Middle frontal gyrus (tissue), 1 donor: ENCODE results near the gene ZNF569.
"Not testable (repeated sequence)": the region's sequence is repeated elsewhere in the genome, so short reads cannot be mapped to it uniquely, and the experiment has no call there.

Source experiments
- DNase-seq: peaks from one replicate; pipeline ENCODE4 v3.0.0-alpha.2; 2015; ENCODE audit warnings: low spot score; ENCODE audit errors: extremely low spot score

The ZNF569 gene

DNA sequence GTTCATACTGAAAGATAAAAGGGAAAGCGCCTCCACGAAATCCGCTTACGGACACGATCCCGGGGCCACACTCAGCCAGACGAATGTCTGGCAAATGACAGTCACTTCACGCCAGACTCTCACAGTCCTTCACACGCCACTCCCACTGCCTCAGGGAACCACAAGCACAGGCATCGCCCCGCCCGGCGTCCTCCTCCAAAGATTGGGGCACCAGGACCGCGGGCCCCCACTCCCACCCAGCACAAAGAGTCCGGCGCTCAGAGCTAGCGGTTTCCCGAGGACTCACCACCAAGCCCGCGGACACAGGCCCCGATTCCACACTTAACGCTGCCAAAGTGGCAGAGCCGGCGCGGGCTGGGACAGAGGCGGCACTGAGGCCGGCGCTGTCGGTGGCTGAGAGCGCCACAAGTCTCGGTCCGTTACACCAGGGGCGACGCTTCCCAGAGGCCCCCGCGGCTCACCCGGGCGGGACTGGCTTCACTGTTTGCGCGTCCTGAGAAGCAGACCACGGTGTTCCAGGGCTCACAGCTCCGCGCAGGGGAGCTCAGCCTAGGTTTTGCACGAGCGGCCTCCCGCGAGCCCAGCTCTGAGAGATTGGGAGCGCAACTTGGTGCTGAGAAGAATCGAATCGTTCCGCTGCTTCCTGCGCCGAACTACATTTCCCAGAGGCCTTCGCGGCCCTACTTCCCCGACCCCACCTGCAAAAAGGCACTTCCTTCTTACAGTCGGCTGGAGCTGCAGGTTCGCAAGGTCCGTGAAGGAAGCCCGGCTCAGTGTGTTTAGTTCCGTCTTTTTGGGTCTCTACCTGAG lies at the start of gene ZNF569:
Gene ZNF569, minus strand, starts transcription at position 647 of the 810 bp plus-strand sequence. CDS start 22,523 bp downstream, outside the sequence.
- DNase-seq, result peak; percentile 77

DNA sequence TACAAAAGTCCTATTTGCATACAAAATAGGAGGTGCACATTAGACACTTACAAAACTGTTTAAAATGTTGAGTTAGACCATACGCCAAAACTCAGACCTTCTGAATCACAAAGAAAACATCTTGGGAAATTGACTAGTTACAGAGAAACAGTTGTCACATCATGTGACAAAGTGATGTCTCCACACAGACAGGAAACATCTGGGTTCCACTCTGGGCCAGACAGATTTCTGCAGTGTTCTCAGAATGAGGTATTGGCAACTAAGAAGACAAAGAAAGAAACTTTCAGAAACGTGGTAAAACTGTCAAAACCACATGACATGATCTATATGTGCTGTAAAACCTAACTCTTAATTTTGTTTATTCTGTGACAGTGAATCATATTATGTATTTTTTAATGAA lies 46.2 kb upstream of the ZNF569 start:
- no peak for DNase-seq

DNA sequence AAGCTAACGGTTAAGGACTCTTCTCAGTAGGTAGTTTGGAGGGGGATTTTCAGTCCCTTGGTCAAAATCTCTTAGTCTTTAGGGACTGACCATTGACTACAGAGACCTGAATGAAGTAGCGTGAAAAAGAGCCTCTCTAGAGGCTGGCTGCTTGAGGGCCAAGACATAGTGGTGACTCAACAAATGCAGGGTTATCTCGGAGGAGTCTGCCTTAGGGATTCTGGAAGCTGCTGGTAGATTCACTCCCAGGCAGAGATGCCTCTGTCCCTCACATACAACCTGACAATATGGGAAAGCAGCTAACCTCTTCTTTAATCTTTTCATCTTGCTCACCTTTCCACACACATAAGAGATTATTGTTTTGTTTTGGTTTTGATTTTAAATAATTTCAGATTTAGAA lies 44.6 kb upstream of the ZNF569 start:
- no peak for DNase-seq

DNA sequence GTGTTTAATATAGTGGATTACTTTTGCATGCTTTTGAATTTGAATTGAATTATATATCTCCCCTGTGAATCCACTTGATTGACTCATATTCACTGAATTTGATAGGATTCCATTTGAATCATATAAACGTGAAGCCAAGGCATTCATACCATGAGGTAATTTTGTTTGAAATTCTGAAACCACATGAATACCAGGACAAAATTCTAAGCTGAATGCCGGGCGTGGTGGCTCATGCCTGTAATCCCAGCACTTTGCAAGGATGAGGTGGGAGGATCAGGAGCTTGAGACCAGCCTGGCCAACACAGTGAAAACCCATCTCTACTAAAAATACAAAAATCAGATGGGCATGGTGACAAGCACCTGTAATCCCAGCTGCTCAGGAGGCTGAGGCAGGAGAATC lies 43.9 kb upstream of the ZNF569 start:
- DNase-seq, result no peak

DNA sequence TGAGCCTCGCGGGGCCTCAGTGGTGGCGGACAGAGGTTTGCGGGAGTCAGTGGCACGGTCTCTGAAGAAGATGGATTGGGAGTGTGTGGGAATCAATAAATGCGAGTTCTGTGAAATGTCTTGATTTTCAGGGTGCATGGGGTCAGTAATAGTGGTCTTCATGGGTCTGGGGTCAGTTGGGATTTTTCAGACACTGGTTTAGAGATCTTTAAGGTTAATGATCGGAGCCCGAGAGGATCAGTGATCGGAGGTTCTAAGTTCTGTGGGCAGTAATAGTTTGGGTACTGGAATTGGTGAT lies 39.9 kb upstream of the ZNF569 start:
- DNase-seq, result no peak

DNA sequence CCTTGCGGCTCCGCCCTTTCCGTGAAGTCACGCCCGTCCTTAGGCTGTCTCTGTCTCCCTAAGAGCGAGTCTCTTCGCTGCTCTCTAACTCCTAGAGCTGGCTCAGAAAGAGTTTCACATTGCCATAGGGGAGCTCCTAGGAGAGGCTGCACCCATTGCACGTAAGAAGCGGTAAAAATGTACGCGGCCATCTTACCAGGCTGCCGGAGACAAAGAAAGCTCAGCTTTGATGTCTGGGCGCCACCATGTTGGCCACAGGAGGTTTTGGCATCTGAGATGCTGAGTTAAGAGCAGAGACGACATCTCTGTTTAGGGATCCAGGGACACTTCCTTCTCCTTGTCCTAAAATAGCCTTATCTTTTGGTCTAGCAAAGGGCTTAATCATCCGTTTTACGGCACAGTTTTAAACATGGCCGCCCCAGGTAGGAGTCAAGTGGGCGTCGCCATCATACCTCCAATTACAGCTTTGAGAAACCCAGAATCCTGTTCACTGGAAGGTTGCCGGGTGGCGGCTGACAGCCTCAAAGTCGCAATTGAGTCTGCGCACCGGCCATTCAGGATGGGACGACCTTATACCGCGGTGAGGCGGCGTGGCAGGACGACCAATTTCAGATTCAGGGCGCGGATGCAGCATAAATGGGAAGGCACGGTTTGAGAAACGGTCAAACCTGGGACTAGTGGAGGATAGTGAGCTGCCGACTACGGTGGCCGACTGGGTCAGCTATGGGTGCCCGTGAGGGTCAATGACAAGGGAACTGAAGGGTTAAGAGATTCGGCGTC lies 39.3 kb upstream of the ZNF569 start, which contains the start of gene ZNF793:
Gene ZNF793, plus strand, starts transcription at position 553 of the 780 bp plus-strand sequence. CDS start 16,501 bp downstream, outside the sequence.
- DNase-seq, result peak; percentile 81

DNA sequence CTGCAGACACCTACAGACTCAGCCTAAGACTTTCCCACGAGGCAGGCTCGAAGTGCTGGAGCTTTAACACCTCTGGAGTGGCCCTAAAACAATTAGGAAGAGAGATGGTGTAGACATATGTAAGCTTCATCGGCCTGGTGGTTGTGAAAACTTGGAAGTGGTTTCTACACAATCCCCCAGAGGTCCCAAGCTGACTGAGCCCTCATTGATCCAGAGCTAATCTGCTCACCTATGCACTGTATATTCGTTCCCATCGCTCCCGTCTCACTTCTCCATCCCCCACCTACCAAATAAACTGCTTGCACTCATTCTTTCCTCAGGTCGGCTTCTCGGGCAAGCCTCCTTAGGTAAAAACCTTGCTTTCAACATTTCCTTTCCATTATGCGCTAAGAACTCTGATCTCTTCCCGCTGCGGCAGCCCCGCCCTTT lies 38.7 kb upstream of the ZNF569 start:
- no peak for DNase-seq

DNA sequence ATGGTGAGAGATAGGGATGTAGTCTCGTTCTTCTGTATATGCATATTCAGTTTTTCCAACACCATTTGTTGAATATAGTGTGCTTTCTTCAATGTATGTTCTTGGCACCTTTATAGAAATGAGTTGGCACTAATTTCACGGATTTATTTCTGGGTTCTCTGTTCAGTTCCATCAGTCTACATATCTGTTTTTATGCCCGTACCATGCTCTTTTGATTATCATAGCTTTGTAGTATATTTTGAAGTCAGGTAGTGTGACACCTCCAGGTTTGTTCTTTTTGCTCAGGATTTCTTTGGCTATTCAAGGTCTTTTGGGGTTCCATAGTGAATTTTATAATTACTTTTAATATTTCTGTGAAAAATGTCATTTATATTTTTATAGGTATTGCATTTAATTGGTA lies 25.0 kb upstream of the ZNF569 start:
- no peak for DNase-seq

DNA sequence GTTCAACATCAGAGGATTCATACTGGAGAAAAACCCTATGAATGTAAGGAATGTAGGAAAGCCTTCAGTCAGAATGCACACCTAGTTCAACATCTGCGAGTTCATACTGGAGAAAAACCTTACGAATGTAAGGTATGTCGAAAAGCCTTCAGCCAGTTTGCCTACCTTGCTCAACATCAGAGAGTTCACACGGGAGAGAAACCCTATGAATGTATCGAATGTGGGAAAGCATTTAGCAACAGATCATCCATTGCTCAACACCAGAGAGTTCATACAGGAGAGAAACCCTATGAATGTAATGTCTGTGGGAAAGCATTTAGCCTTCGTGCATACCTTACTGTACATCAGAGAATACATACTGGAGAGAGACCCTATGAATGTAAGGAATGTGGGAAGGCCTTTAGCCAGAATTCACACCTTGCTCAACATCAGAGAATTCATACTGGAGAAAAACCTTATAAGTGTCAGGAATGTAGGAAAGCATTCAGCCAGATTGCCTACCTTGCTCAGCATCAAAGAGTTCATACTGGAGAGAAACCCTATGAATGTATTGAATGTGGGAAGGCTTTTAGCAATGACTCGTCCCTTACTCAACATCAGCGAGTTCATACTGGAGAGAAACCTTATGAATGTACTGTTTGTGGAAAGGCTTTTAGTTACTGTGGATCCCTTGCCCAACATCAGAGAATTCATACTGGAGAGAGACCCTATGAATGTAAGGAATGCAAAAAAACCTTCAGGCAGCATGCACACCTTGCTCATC lies 17.3 kb upstream of the ZNF569 start:
- DNase-seq, result no peak

DNA sequence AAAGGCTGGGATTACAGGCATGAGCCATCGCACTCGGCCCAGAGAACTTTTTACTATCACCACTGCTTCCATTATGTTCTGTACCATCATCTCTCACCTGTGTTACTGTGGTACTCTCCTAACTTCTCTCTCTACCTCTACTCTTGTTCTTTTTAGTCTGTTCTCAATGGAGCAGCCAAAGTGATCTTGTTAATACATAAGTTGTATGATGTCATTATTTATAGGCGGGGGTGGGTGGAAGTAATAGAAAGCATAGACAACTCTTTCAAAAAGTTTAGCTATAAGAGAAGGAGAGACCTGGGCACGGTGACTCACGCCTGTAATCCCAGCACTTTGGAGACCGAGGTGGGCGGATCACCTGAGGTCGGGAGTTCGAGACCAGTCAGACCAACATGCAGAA lies 4.9 kb upstream of the ZNF569 start:
- no peak for DNase-seq

DNA sequence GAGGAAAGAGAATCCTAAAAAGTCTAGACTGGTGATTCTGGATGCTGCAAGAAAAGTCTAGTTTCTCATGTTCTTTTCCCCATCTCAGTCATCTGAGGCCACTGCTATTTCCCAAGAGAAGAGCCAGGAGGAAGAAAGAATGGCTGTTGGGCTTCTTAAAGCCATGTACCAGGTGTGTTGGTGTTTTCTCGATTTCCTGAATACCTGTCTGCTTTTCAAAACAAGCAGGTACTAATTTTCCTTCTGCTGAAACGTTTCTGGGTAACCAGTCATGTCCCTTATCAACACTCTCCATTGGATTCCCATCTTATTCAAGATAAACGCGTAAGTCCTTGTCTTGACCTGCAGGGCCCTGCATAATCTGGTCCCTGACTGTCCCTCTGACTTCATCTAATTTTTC lies 3.0 kb upstream of the ZNF569 start:
- no peak for DNase-seq

DNA sequence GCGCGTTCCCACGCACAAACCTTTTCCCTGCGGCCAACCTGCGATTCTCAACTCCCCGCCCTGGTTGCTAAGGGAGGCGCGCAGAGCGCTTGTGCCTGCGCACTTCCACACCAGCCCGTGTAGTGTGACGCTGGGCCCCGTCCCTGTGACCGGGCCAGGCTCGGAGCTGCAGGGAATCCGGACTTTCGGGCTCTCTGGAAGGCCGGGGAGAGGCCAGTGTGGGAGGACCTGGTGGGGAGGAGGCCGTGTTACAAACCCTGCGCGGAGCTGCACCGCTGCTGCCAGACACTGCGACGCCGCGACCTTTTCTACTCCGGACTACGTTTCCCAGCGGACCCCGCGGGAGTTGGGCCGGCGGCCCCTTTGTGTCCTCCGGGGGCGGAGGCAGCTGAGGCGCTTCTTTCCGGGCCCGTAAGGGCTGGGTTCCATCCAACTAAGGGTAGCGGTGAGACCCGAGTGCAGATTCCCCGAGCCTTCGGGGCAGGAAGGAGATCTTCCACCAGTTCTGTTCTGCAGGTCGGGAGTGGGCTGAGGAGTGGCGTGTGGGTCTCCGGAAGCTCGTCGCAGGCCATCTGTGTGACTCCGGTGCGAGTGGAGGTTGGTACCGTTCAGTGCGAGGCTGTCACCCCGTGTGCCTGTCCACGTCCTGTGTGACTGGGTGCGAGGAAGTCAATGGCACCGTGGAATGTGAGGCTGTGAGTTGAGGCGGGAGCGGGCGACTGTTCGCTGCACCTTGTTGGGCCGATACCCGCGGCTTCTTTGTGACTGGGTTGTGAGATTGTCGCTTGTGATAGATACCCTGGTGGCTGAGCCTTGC lies 1.9 kb upstream of the ZNF569 start, which contains the start of gene ZNF570:
Gene ZNF570, plus strand, starts transcription at position 396 of the 817 bp plus-strand sequence. CDS start 999 bp downstream, outside the sequence.
- DNase-seq, result peak; percentile 84

DNA sequence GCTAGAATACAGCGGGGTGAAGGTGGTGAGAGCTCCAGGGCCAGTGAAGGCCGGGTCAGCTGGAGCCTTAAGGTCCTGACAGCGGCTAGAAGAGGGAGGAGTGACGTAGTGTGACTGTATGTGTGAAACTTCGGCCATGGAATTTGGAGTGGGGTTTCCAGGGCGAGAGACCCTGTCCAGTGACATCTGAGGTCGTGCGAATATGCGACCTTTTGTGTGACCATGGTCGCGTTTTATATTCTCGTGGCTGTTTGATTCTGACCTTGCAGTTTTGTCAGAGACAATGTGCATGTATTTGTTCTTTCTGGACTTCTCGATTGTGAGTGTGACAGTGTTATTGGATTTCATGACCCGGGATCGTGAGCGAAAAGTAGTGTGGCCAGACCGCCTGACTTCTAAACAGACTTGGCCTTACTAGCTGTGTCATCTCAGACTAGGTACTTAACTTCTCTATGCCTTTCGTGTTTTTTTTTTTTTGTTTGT lies 405 bp upstream of the ZNF569 start:
- DNase-seq, result no peak

DNA sequence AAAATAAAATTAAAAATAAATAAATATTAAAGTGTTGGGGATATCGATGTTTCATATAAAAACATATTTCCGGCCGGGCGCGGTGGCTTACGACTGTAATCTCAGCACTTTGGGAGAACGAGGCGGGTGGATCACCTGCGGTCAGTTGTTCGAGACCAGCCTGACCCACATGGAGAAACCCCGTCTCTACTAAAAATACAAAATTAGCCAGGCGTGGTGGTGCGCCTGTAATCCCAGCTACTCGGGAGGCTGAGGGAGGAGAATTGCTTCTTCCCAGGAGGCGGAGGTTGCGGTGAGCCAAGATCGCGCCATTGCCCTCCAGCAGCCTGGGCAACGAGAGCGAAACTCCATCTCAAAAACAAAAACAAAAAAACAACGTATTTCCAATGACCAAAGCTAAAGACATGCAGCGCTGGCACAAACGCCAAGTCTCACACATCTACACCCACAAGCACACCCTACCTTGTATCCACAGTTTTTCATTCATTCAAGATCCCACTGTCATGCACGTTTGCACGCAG lies 907 bp downstream of the ZNF569 start:
- DNase-seq, result no peak

DNA sequence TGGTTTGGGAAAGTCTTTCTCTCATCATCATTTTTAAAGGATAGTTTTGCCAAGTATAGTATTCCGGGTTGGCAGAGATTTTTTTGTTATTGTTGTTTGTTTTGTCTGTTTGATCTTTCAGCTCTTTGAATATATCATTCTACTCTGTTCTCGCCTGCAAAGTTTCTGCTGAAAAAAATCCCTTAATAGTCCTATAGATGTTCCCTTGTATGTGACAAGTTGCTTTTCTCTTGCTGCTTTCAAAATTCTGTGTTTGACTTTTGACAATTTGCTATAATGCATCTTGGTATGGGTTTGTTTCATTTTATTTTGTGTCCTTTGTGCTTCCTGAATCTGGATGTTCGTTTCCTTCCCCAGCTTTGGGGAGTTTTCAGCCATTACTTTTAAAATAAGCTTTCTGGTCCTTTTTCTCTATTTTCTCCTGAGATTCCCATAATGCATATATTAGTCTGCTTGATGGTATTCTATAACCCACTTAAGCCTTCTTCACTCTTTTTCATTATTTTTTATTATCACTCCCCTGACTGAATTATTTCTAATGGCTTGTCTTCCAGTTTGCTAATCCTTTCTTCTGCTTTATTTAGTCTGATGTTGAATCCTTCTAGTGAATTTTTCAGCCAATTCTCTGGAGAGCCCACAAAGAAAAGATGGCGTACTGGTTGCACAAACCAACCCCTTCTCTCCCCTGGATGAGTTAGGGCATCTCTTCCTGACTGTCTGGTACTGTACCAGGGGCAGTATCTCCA lies 14.6 kb downstream of the ZNF569 start:
- no peak for DNase-seq

DNA sequence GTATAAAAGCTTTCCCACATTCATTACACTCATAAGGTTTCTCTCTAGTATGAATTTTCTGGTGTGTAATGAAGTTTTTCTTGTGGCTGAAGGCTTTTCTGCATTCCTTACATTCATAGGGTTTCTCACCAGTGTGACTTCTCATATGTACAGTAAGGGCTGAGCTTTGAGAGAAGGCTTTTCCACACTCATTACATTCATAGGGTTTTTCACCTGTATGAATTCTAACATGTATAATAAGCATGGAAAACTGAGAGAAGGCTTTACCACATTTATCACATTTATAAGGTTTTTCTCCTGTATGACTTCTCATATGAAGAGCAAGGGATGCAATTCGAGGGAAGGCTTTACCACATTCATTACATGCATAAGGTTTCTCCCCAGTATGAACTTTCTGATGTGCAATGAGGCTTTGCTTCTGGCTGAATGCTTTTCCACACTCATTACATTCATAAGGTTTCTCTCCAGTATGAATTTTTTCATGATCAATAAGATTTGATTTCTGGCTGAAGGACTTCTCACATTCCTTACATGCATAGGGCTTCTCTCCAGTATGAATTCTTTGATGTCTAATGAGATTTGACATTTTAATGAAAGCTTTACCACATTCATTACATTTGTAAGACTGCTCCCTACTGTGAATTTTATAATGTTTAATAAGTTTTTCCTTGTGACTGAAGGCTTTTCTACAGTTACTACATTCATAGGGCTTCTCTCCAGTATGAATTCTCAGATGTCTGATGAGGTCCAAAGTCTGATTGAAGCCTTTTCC lies 53.7 kb downstream of the ZNF569 start:
- no peak for DNase-seq

DNA sequence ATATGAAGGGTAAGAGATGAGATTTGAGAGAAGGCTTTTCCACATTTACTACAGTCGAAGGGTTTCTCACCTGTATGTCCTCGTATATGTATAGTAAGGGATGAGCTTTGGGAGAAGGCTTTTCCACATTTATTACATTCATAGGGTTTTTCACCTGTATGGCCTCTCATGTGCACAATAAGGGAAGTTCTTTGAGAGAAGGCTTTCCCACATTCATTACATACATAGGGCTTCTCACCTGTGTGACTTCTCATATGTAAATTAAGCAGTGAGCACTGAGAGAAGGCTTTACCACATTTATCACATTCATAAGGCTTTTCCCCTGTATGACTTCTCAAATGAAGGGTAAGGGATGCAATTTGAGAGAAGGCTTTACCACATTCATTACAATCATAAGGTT lies 54.5 kb downstream of the ZNF569 start:
- DNase-seq, result no peak

DNA sequence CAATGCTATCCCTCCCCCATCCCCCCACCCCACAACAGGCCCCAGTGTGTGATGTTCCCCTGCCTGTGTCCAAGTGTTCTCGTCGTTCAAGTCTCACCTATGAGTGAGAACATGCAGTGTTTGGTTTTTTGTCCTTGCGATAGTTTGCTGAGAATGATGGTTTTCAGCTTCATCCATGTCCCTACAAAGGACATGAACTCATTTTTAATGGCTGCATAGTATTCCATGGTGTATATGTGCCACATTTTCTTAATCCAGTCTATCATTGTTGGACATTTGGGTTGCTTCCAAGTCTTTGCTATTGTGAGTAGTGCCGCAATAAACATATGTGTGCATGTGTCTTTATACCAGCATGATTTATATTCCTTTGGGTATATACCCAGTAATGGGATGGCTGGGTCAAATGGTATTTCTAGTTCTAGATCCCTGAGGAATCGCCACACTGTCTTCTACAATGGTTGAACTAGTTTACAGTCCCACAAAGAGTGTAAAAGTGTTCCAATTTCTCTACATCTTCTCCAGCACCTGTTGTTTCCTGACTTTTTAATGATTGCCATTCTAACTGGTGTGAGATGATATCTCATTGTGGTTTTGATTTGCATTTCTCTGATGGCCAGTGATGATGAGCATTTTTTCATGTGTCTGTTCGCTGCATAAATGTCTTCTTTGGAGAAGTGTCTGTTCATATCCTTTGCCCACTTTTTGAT lies 61.0 kb downstream of the ZNF569 start:
- DNase-seq, result not testable (repeated sequence)
